Astrocyte of the cerebellum (primary cell): ENCODE measurements around the gene RFLNA.

Source experiments
- DNase-seq: peaks from one replicate; pipeline ENCODE4 v3.0.0-alpha.2; 2011; ENCODE audit warnings: low read depth
- H3K4me3 ChIP-seq: 2 replicates; pipeline ENCODE4 v1.5.1; 2011; ENCODE audit warnings: mild to moderate bottlenecking, low read depth, low read length, moderate library complexity
- CTCF ChIP-seq: IDR thresholded peaks from 2 replicates; pipeline ENCODE4 v1.5.1; 2012; ENCODE audit warnings: low read length, low read depth, moderate library complexity, mild to moderate bottlenecking; ENCODE audit errors: missing control alignments
- in situ Hi-C: cut with HindIII; loops from 2 replicates; pipeline ENCODE4 v1.10.0; 2017; ENCODE audit warnings: low sequenced_read_pairs

Gene RFLNA

GRCh38 chr12:124361074-124361970 lies 66.4 kb downstream of the RFLNA start:
- no peak overlapping the region for H3K4me3 ChIP-seq
- in situ Hi-C loops: no loop called here
- TF ChIP-seq CTCF: no peak
- DNase-seq: no peak

GRCh38 chr12:124361996-124362395 lies 67.1 kb downstream of the RFLNA start:
- TF ChIP-seq CTCF: no peak
- H3K4me3 ChIP-seq: no peak overlapping the region
- no peak for DNase-seq
- in situ Hi-C loops: no loop called here

GRCh38 chr12:124363353-124363965 lies 68.6 kb downstream of the RFLNA start:
- no peak for DNase-seq
- no peak overlapping the region for H3K4me3 ChIP-seq
- no peak for TF ChIP-seq CTCF
- in situ Hi-C loops: no loop called here

GRCh38 chr12:124364543-124364942 lies 69.7 kb downstream of the RFLNA start:
- no peak for TF ChIP-seq CTCF
- no peak for DNase-seq
- in situ Hi-C loops: no loop called here
- H3K4me3 ChIP-seq: no peak overlapping the region
